ENCODE results near the gene HKDC1. TPM values are rescaled to one million over a fixed set of nuclear protein-coding genes. Genes with fewer than 3 reads are reported as not detected.

The HKDC1 gene
- total and polyA plus RNA-seq, 4 donors, result 0.53 to 20.0 (median 5.2) TPM

DNA sequence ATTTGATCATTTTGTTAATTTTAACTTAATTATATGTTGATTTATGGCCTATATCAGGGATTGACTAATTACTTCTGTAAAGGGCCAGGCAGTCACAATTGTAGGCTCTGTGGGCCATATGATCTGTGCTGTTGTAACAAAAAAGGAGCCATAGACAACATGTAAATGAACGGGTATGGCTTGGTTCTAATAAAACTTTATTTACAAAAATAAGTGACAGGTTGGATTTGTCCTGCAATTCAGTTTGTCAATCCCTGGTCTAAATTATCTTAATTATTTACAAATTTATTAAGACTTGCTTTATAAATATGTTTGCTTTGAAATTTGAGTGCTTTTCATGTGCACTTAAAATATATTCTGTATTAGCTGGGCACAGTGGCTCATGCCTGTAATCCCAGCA is 55.3 kb downstream of the HKDC1 start:
- Histone ChIP-seq H3K27me3 (ENCODE audit: control insufficient read depth in 4 of 4, insufficient read depth in 4 of 4, low read length in 3 of 4) (no peaks in the 10 kb centered on the region), H3K36me3 (ENCODE audit: control insufficient read depth in 4 of 4, insufficient read depth in 3 of 4, low read depth in 1 of 4, low read length in 3 of 4) (no peaks in the 10 kb centered on the region), H3K4me3 (ENCODE audit: low read depth in 1 of 3, low read length in 3 of 3) (no peak overlapping the region), H3K9me3 (ENCODE audit: control insufficient read depth in 4 of 4, low read length in 3 of 4) (no peaks in the 10 kb centered on the region), H3K4me1 (ENCODE audit: control insufficient read depth in 4 of 4, insufficient read depth in 4 of 4, low read length in 3 of 4) (peaks cover 0 to 3% (median 0%) of the 10 kb centered on the region in 4 donors), H3K9ac (ENCODE audit: low read depth in 1 of 2, low read length in 2 of 2) (no peak overlapping the region), H3K27ac (ENCODE audit: low read depth in 1 of 2, low read length in 2 of 2) (no peak overlapping the region)
- 97% methylated on average over 1 of the region's 1 CpG for WGBS
- TF ChIP-seq, protein P1, sequence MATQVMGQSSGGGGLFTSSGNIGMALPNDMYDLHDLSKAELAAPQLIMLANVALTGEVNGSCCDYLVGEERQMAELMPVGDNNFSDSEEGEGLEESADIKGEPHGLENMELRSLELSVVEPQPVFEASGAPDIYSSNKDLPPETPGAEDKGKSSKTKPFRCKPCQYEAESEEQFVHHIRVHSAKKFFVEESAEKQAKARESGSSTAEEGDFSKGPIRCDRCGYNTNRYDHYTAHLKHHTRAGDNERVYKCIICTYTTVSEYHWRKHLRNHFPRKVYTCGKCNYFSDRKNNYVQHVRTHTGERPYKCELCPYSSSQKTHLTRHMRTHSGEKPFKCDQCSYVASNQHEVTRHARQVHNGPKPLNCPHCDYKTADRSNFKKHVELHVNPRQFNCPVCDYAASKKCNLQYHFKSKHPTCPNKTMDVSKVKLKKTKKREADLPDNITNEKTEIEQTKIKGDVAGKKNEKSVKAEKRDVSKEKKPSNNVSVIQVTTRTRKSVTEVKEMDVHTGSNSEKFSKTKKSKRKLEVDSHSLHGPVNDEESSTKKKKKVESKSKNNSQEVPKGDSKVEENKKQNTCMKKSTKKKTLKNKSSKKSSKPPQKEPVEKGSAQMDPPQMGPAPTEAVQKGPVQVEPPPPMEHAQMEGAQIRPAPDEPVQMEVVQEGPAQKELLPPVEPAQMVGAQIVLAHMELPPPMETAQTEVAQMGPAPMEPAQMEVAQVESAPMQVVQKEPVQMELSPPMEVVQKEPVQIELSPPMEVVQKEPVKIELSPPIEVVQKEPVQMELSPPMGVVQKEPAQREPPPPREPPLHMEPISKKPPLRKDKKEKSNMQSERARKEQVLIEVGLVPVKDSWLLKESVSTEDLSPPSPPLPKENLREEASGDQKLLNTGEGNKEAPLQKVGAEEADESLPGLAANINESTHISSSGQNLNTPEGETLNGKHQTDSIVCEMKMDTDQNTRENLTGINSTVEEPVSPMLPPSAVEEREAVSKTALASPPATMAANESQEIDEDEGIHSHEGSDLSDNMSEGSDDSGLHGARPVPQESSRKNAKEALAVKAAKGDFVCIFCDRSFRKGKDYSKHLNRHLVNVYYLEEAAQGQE (IDR thresholded peaks at IDR 0.05), result no peak
- no peak for TF ChIP-seq NR2F2 (IDR thresholded peaks at IDR 0.05)
- no peak for TF ChIP-seq HNF4G (IDR thresholded peaks at IDR 0.05)
- TF ChIP-seq YY1 (IDR thresholded peaks at IDR 0.05), result no peak
- TF ChIP-seq, protein P2, sequence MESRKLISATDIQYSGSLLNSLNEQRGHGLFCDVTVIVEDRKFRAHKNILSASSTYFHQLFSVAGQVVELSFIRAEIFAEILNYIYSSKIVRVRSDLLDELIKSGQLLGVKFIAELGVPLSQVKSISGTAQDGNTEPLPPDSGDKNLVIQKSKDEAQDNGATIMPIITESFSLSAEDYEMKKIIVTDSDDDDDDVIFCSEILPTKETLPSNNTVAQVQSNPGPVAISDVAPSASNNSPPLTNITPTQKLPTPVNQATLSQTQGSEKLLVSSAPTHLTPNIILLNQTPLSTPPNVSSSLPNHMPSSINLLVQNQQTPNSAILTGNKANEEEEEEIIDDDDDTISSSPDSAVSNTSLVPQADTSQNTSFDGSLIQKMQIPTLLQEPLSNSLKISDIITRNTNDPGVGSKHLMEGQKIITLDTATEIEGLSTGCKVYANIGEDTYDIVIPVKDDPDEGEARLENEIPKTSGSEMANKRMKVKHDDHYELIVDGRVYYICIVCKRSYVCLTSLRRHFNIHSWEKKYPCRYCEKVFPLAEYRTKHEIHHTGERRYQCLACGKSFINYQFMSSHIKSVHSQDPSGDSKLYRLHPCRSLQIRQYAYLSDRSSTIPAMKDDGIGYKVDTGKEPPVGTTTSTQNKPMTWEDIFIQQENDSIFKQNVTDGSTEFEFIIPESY (IDR thresholded peaks at IDR 0.05), result no peak
- TF ChIP-seq FOXA1 (IDR thresholded peaks at IDR 0.05), result no peak
- TF ChIP-seq FOXA2 (IDR thresholded peaks at IDR 0.05), result no peak
- no peak for TF ChIP-seq GABPA (IDR thresholded peaks at IDR 0.05 in 1 of 2, conservative IDR thresholded peaks at IDR 0.05 in 1 of 2)
- no peak for TF ChIP-seq CTCF (IDR thresholded peaks at IDR 0.05; ENCODE audit: low read depth, low read length, missing input control)
- TF ChIP-seq HNF4A (conservative IDR thresholded peaks at IDR 0.05), result no peak
- no peak for TF ChIP-seq JUND (IDR thresholded peaks at IDR 0.05)
- no peak for TF ChIP-seq RXRA (IDR thresholded peaks at IDR 0.05)
- TF ChIP-seq RAD21 (IDR thresholded peaks at IDR 0.05), result no peak
- TF ChIP-seq EGR1 (IDR thresholded peaks at IDR 0.05; ENCODE audit: low read depth in 2 of 2), result no peak
- TF ChIP-seq SP1 (IDR thresholded peaks at IDR 0.05), result no peak
- TF ChIP-seq TAF1 (conservative IDR thresholded peaks at IDR 0.05), result no peak
- TF ChIP-seq ATF3 (IDR thresholded peaks at IDR 0.05), result no peak
- TF ChIP-seq, protein P3, sequence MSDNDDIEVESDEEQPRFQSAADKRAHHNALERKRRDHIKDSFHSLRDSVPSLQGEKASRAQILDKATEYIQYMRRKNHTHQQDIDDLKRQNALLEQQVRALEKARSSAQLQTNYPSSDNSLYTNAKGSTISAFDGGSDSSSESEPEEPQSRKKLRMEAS (IDR thresholded peaks at IDR 0.05), result no peak
- DNase-seq (ENCODE audit: low spot score), result no peak
